ENCODE data around the gene CACNG6. TPM values are rescaled to one million over a fixed set of nuclear protein-coding genes. Genes with fewer than 3 reads are reported as not detected.

Gene CACNG6
- total and polyA plus RNA-seq, 2 donors (not counting 1 experiment from before 2014, with no cell fraction given) = under 0.01 TPM; not detected in 1

GRCh38 chr19:53944416-53944815 lies 47.0 kb upstream of the CACNG6 start:
- no peaks in the 10 kb centered on the region for H3K4me1 ChIP-seq (ENCODE audit: control insufficient read depth, extremely low read depth, insufficient read depth, low read length)
- H4K20me1 ChIP-seq (ENCODE audit: control insufficient read depth, extremely low read depth, insufficient read depth, low read length) = no peaks in the 10 kb centered on the region
- peaks cover 5% of the 10 kb centered on the region for H3K27me3 ChIP-seq (ENCODE audit: control insufficient read depth, insufficient read depth, low read length)
- H3K9me3 ChIP-seq (ENCODE audit: control insufficient read depth, insufficient read depth, low read depth, low read length) = no peaks in the 10 kb centered on the region
- H3K27ac ChIP-seq (ENCODE audit: insufficient read depth, low read length) = no peak overlapping the region
- no peak for TF ChIP-seq EZH2 (IDR thresholded peaks at IDR 0.05; ENCODE audit: low read length, missing control alignments)
- TF ChIP-seq, protein P1, sequence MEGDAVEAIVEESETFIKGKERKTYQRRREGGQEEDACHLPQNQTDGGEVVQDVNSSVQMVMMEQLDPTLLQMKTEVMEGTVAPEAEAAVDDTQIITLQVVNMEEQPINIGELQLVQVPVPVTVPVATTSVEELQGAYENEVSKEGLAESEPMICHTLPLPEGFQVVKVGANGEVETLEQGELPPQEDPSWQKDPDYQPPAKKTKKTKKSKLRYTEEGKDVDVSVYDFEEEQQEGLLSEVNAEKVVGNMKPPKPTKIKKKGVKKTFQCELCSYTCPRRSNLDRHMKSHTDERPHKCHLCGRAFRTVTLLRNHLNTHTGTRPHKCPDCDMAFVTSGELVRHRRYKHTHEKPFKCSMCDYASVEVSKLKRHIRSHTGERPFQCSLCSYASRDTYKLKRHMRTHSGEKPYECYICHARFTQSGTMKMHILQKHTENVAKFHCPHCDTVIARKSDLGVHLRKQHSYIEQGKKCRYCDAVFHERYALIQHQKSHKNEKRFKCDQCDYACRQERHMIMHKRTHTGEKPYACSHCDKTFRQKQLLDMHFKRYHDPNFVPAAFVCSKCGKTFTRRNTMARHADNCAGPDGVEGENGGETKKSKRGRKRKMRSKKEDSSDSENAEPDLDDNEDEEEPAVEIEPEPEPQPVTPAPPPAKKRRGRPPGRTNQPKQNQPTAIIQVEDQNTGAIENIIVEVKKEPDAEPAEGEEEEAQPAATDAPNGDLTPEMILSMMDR (conservative IDR thresholded peaks at IDR 0.05 in 1 of 2, IDR thresholded peaks at IDR 0.05 in 1 of 2; ENCODE audit: low read depth in 1 of 2, low read length in 2 of 2) = no peak
- DNase-seq (ENCODE audit: low read depth in 2 of 2) = no peak
- H3K79me2 ChIP-seq (ENCODE audit: control insufficient read depth, insufficient read depth, low read length) = no peaks in the 10 kb centered on the region
- no peaks in the 10 kb centered on the region for H3K36me3 ChIP-seq (ENCODE audit: control insufficient read depth, insufficient read depth, low read length)
- H2AFZ ChIP-seq (ENCODE audit: low read length) = no peak overlapping the region
- H3K4me2 ChIP-seq (ENCODE audit: extremely low read depth, insufficient read depth, low read length) = no peak overlapping the region
- no peak overlapping the region for H3K4me3 ChIP-seq (replicated peaks in 1 of 4; ENCODE audit: control extremely low read depth in 1 of 4, insufficient read depth in 1 of 4, low read depth in 3 of 4, low read length in 4 of 4)
- no peak overlapping the region for H3K9ac ChIP-seq (ENCODE audit: insufficient read depth, low read length)

DNA sequence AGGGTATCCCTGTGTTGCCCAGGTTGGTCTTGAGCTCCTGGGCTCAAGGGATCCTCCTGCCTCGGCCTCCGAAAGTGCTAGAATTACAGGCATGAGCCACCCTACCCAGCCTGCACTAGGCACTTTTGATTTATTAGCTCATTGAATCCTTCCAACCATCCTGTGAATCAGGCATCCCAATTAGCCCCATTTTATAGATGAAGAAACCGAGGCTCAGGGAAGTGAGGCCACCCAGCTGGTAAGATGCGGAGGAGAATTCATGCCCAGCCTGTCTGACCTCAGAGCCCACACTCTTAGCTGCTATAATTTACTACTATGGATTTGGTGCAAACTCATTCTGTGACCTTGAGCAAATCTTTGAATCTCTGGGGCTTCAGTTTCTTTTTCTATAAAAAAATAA lies 46.5 kb upstream of the CACNG6 start:
- Histone ChIP-seq H3K27ac (ENCODE audit: insufficient read depth, low read length) (no peak overlapping the region), H3K4me1 (ENCODE audit: control insufficient read depth, extremely low read depth, insufficient read depth, low read length) (no peaks in the 10 kb centered on the region), H3K4me3 (replicated peaks in 1 of 4; ENCODE audit: control extremely low read depth in 1 of 4, insufficient read depth in 1 of 4, low read depth in 3 of 4, low read length in 4 of 4) (no peak overlapping the region), H3K27me3 (ENCODE audit: control insufficient read depth, insufficient read depth, low read length) (peaks cover 5% of the 10 kb centered on the region), H3K9me3 (ENCODE audit: control insufficient read depth, insufficient read depth, low read depth, low read length) (no peaks in the 10 kb centered on the region), H3K9ac (ENCODE audit: insufficient read depth, low read length) (no peak overlapping the region), H3K36me3 (ENCODE audit: control insufficient read depth, insufficient read depth, low read length) (no peaks in the 10 kb centered on the region), H2AFZ (ENCODE audit: low read length) (no peak overlapping the region), H3K4me2 (ENCODE audit: extremely low read depth, insufficient read depth, low read length) (no peak overlapping the region), H3K79me2 (ENCODE audit: control insufficient read depth, insufficient read depth, low read length) (no peaks in the 10 kb centered on the region), H4K20me1 (ENCODE audit: control insufficient read depth, extremely low read depth, insufficient read depth, low read length) (no peaks in the 10 kb centered on the region)
- no peak for DNase-seq (ENCODE audit: low read depth in 2 of 2)
- TF ChIP-seq EZH2 (IDR thresholded peaks at IDR 0.05; ENCODE audit: low read length, missing control alignments) = no peak
- TF ChIP-seq, protein P1 (conservative IDR thresholded peaks at IDR 0.05 in 1 of 2, IDR thresholded peaks at IDR 0.05 in 1 of 2; ENCODE audit: low read depth in 1 of 2, low read length in 2 of 2) = no peak

GRCh38 chr19:53945441-53945840 lies 46.0 kb upstream of the CACNG6 start:
- TF ChIP-seq, protein P1 (conservative IDR thresholded peaks at IDR 0.05 in 1 of 2, IDR thresholded peaks at IDR 0.05 in 1 of 2; ENCODE audit: low read depth in 1 of 2, low read length in 2 of 2) = no peak
- TF ChIP-seq EZH2 (IDR thresholded peaks at IDR 0.05; ENCODE audit: low read length, missing control alignments) = no peak
- H3K9ac ChIP-seq (ENCODE audit: insufficient read depth, low read length) = no peak overlapping the region
- H4K20me1 ChIP-seq (ENCODE audit: control insufficient read depth, extremely low read depth, insufficient read depth, low read length) = no peaks in the 10 kb centered on the region
- no peak overlapping the region for H3K4me3 ChIP-seq (replicated peaks in 1 of 4; ENCODE audit: control extremely low read depth in 1 of 4, insufficient read depth in 1 of 4, low read depth in 3 of 4, low read length in 4 of 4)
- peaks cover 5% of the 10 kb centered on the region for H3K27me3 ChIP-seq (ENCODE audit: control insufficient read depth, insufficient read depth, low read length)
- no peak overlapping the region for H3K4me2 ChIP-seq (ENCODE audit: extremely low read depth, insufficient read depth, low read length)
- peak in 1 of 2 donors; percentile 20 for DNase-seq (ENCODE audit: low read depth in 2 of 2)
- H2AFZ ChIP-seq (ENCODE audit: low read length) = no peak overlapping the region
- no peak overlapping the region for H3K27ac ChIP-seq (ENCODE audit: insufficient read depth, low read length)
- no peaks in the 10 kb centered on the region for H3K79me2 ChIP-seq (ENCODE audit: control insufficient read depth, insufficient read depth, low read length)
- H3K4me1 ChIP-seq (ENCODE audit: control insufficient read depth, extremely low read depth, insufficient read depth, low read length) = no peaks in the 10 kb centered on the region
- H3K9me3 ChIP-seq (ENCODE audit: control insufficient read depth, insufficient read depth, low read depth, low read length) = no peaks in the 10 kb centered on the region
- no peaks in the 10 kb centered on the region for H3K36me3 ChIP-seq (ENCODE audit: control insufficient read depth, insufficient read depth, low read length)
